Adrenal gland (tissue), 12 donors: Measurements from ENCODE around the gene STARD3NL. TPM values are rescaled to one million over a fixed set of nuclear protein-coding genes. Genes with fewer than 3 reads are reported as not detected.
"Not testable (repeated sequence)": the region's sequence is repeated elsewhere in the genome, so short reads cannot be mapped to it uniquely, and the experiment has no call there.

Experiments
- DNase-seq, 7 donors: peaks; one replicate each; pipeline ENCODE4 v3.0.0-alpha.2; 2019 to 2020
- H3K27ac ChIP-seq, 5 donors: fragments of 200-600 bp; sonication (generic) in 4 of 5; 1 replicate in 3 of 5; 2 replicates in 2 of 5; pipeline versions ENCODE4 v1.5.1 to v1.8.0; 2016 to 2020; ENCODE audit warnings: mild to moderate bottlenecking in 1 of 5
- H3K27me3 ChIP-seq: fragments of 200-600 bp; 2 replicates; pipeline ENCODE4 v1.8.0; 2021
- H3K36me3 ChIP-seq, 2 donors: fragments of 200-600 bp; replicated peaks in 1 of 2; 1 replicate in 1 of 2; 2 replicates in 1 of 2; pipeline versions ENCODE4 v1.5.1 to v1.8.0; 2018 to 2022
- H3K4me1 ChIP-seq, 2 donors: fragments of 200-600 bp; replicated peaks in 1 of 2; 1 replicate in 1 of 2; 2 replicates in 1 of 2; pipeline versions ENCODE4 v1.5.1 to v1.8.0; 2018 to 2021
- H3K4me3 ChIP-seq, 4 donors: fragments of 200-600 bp; sonication (generic) in 3 of 4; one replicate each; pipeline ENCODE4 v1.5.1; 2016 to 2018
- H3K9me3 ChIP-seq, 3 donors: fragments of 200-600 bp; sonication (generic) in 1 of 3; replicated peaks in 1 of 3; 1 replicate in 2 of 3; 2 replicates in 1 of 3; pipeline versions ENCODE4 v1.5.1 to v1.8.0; 2016 to 2021
- POLR2A ChIP-seq, 2 donors: fragments of 450-650 bp; IDR thresholded peaks; one replicate each; pipeline ENCODE4 v1.6.1; 2017; ENCODE audit warnings: antibody characterized with exemption in 2 of 2, mild to moderate bottlenecking in 2 of 2, moderate library complexity in 1 of 2
- WGBS, 4 donors: extraction: QIAGEN DNeasy Blood & Tissue Kit in 2 of 4; methylation state at CpG; one replicate each; pipeline versions ENCODE4 v1.1.5 to v1.1.7; 2013 to 2017; 5-methylcytosine and 5-hydroxymethylcytosine counted together
- intact Hi-C, 2 donors: fragments of 100-400 bp; cut with DNase I; formaldehyde crosslinking; loops; one replicate each; pipeline versions ENCODE4 v1.14.1 to v1.15.0; 2022 to 2023
- polyA plus RNA-seq, 3 donors: library from polyadenylated mRNA; stranded (reverse); fragments of 200-250 nt in 2 of 3; fragments of 350-450 nt in 1 of 3; fragmentation: Illumina TruSeq in 1 of 3; extraction: RNeasy Lipid Tissue Mini Kit (QIAGEN cat#74804) in 1 of 3; gene quantifications; one replicate each; pipeline ENCODE4 v1.2.3, GENCODE V29; 2013 to 2014
- total RNA-seq, 9 donors: library from RNA; depleted of rRNA in 4 of 9; stranded (reverse); fragments of >200 nt in 4 of 9; fragments of 120-200 nt in 1 of 9; fragmentation: NEBNext Ultra II Directional in 1 of 9; extraction: Animal tissue kit (Norgen Biotek cat#: 25700) in 1 of 9; gene quantifications; one replicate each; pipeline versions ENCODE4 v1.1.0 to v1.2.4, GENCODE V29; 2013 to 2023
- TF ChIP-seq, protein P1 (sequence below), 6 experiments: fragments of 450-650 bp in 4 of 6; fragments of 200-600 bp in 2 of 6; sonication (generic) in 1 of 6; IDR thresholded peaks; 1 replicate in 5 of 6; 2 replicates in 1 of 6; pipeline versions ENCODE4 v1.5.1 to v1.8.0; 2016 to 2021; ENCODE audit warnings: antibody characterized with exemption in 6 of 6, mild to moderate bottlenecking in 2 of 6, moderate library complexity in 1 of 6
- donor health status: healthy with polysubstance abuse.
- donor health status: Bipolar disorder and iron deficiency.
- donor health status: DM: yes; HTN: yes; CAD: no.
- donor health status: DM: no; HTN: no; CAD: no.
- donor health status: DM: no; HTN: no; CAD: no.
- donor health status: DM: yes; HTN: yes; CAD: no.

Gene STARD3NL
- total and polyA plus RNA-seq, 12 donors: 13.9 to 61.6 (median 27.6) TPM

DNA sequence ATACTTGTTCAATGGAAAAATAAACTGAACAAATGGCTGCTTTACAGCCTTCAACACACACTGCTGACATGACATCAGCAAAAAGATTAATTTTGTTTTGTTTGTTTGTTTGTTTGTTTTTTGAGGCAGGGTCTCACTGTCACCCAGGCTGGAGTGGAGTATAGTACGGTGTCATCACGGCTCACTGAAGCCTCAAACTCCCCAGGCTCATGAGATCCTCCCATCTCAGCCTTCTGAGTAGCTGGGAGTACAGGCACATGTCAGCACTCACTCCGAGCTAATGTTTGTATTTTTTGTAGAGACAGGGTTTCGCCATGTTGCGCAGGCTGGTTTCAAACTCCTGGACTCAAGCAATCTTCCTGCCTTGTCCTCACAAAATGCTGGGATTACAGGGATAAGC, 84.5 kb downstream of the STARD3NL start:
- Histone ChIP-seq H3K36me3 (no peaks in the 10 kb centered on the region), H3K27ac (no peak overlapping the region), H3K4me3 (no peak overlapping the region), H3K27me3 (no peaks in the 10 kb centered on the region), H3K9me3 (no peaks in the 10 kb centered on the region), H3K4me1 (no peaks in the 10 kb centered on the region)
- WGBS, 4 donors: 51 to 77% (median 76%) methylated on average over 5 of the region's 5 CpGs
- DNase-seq: no peak
- TF ChIP-seq, protein P1, sequence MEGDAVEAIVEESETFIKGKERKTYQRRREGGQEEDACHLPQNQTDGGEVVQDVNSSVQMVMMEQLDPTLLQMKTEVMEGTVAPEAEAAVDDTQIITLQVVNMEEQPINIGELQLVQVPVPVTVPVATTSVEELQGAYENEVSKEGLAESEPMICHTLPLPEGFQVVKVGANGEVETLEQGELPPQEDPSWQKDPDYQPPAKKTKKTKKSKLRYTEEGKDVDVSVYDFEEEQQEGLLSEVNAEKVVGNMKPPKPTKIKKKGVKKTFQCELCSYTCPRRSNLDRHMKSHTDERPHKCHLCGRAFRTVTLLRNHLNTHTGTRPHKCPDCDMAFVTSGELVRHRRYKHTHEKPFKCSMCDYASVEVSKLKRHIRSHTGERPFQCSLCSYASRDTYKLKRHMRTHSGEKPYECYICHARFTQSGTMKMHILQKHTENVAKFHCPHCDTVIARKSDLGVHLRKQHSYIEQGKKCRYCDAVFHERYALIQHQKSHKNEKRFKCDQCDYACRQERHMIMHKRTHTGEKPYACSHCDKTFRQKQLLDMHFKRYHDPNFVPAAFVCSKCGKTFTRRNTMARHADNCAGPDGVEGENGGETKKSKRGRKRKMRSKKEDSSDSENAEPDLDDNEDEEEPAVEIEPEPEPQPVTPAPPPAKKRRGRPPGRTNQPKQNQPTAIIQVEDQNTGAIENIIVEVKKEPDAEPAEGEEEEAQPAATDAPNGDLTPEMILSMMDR (IDR thresholded peaks at IDR 0.05): no peak
- no peak for TF ChIP-seq POLR2A (IDR thresholded peaks at IDR 0.05)
- intact Hi-C loops: no loop called here

DNA sequence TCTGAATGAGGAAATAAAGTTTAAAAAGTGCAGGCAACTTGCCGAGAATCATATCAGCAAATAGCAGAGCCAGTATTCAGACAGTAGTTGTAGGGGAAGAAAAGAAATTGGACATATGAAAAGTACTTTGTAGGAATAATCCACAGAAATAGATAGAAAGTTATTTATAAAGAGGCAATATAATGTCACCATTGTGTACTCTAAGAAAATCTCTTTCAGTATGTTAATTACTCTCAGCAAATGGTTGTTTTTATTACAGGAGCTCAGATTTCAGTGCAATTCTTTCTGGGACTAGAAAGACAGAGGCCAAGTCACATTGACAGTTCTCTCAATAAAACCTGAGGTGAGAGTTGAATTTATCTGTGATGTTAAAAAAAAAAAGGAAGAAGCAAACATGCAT, 85.2 kb downstream of the STARD3NL start:
- H3K4me1 ChIP-seq, H3K27me3 ChIP-seq, DNase-seq, intact Hi-C loops, H3K4me3 ChIP-seq, H3K27ac ChIP-seq, H3K36me3 ChIP-seq, H3K9me3 ChIP-seq: not testable (repeated sequence)
- 53 to 67% (median 58%) methylated on average over 1 of the region's 1 CpG for WGBS, 4 donors

DNA sequence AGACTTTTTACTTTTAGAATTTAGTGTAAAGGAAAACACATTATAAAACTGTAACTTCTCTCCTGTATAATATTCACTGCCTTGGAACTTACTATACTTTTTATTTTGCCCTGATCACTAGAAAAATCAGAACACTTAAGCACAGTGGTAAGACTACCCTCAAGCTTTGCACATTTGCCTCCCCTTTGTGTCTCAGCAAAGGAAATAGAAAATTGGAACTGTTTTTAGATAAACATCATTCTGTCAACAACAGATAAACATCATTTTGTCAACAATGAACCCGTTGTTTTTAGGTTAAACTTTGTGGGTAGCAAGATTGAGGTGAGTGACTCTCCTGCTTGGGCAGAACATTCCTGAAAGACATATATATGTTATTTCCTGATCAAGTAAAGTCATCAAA, 86.6 kb downstream of the STARD3NL start:
- H3K27me3 ChIP-seq, H3K4me3 ChIP-seq, intact Hi-C loops, DNase-seq, H3K27ac ChIP-seq, H3K36me3 ChIP-seq, H3K4me1 ChIP-seq, H3K9me3 ChIP-seq: not testable (repeated sequence)
- 16 to 42% (median 39%) methylated on average over 1 of the region's 1 CpG for WGBS, 4 donors

DNA sequence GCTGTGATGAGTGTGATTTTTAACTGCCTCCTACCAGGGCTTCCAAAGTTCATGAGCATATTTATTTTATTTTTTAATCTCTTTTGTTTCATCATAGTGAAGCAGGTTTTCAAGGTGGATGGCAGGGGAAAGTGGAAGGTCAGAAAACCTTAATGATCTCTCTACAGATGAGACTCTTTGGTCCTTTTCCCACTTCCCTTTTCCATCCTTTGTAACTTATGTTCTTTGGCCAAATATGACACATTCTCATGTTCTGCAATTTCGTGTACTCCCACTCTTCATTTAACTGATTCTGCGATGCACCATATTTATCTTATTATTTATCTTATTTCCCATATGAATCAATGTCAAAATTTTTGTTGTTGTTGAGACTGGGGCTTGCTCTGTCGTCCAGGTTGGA, 87.9 kb downstream of the STARD3NL start:
- DNase-seq, H3K36me3 ChIP-seq, H3K4me1 ChIP-seq, intact Hi-C loops, H3K4me3 ChIP-seq, H3K27ac ChIP-seq, H3K27me3 ChIP-seq, H3K9me3 ChIP-seq: not testable (repeated sequence)
- 51 to 62% (median 58%) methylated on average over 3 of the region's 3 CpGs for WGBS, 4 donors

DNA sequence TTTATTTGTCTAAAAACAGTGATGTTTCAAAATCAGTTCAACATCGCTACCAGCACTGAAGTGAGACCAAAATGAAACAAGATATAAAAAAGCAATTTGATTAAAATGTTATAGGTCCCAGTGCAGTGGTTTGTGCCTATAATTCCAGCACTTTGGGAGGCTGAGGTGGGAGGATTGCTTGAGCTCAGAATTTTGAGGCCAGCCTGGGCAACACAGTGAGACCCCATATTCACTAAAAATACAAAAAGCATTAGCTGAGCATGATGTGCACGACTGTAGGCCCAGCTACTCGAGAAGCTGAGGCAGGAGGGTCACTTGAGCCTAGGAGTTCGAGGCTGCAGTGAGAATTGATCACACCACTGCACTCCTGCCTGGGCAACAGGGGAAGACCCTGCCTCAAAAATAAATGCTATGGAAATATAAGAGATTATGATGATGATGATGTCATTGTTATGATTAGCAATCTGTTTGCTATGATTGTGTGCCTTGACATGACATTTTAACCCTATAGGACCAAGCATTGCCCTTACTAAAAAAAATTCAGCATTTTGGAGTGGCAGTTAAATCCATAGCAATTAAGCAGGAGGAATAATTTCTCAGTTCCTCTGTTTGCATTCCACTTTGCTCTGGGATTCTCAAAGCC, 91.8 kb downstream of the STARD3NL start:
- H3K27ac ChIP-seq, H3K9me3 ChIP-seq, DNase-seq, H3K4me3 ChIP-seq, H3K36me3 ChIP-seq, H3K27me3 ChIP-seq, H3K4me1 ChIP-seq, intact Hi-C loops: not testable (repeated sequence)
- WGBS, 4 donors: 65 to 87% (median 71%) methylated on average over 4 of the region's 4 CpGs

DNA sequence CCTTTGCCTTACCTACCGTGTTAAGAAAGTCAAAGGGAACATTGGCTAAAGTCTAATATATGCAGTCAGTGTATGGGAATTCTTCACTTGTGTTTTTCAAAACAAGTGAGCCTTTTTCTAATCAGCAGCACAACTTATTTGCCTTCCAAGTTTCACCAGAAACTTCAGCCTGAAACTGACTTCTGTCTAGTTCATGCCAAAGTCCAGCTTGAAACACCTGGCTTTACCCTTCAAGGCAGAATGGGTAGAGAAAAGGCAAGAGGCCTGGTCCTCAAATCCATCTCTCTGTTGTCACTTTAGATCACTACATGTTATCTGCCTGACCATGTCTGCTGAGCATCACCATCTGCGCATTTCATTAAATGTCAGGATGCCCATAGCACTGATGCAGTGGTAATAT, 92.4 kb downstream of the STARD3NL start:
- H3K9me3 ChIP-seq, H3K4me3 ChIP-seq, intact Hi-C loops, H3K27me3 ChIP-seq, H3K4me1 ChIP-seq, DNase-seq, H3K27ac ChIP-seq, H3K36me3 ChIP-seq: not testable (repeated sequence)
- WGBS, 4 donors: 72 to 100% (median 83%) methylated on average over 1 to 2 of the region's 2 CpGs

DNA sequence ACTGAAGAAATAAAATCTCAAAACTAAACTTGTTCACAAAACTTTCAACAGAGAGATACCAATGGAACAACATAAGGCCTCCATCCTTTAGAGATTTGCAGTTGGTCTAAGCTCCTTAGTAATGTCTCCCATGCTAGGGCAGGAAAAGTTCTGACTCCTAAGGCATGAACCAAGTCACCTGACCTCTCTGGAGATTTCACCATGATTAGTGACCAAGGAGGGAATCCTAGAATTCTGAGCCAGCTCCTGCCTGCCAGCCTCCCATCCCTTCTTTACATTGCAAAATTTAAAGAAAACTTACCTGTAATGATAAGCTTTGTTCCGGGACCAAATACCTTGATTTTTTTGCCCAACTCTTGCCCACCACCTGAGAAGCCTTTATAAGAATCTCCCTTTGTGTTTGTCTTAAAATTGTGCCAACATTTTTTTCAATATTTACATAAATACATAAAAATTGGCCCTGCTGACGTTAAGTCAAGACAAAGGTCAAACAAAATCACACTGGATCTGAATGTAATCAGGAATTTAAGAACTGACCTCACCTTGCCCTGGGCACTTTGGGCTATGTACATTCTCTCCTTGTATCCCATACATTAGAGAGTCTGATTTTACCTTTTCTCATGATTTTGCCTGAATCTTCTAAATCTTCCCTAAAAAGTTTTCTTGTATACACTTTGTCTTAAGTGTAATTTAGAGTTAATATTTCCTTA, 95.4 kb downstream of the STARD3NL start, which contains the start of gene TARP:
TARP (minus strand) TSS at position 351 of the 710 bp plus-strand sequence.
- intact Hi-C loops: no loop called here
- no peak for TF ChIP-seq POLR2A (IDR thresholded peaks at IDR 0.05)
- TF ChIP-seq, protein P1 (IDR thresholded peaks at IDR 0.05): no peak
- WGBS, 4 donors: 78 to 90% (median 82%) methylated on average over 2 of the region's 2 CpGs
- Histone ChIP-seq H3K27ac (no peak within 1 kb of the TSS), H3K27me3 (no peaks in the 10 kb centered on the region), H3K4me1 (no peaks in the 10 kb centered on the region), H3K9me3 (no peaks in the 10 kb centered on the region), H3K36me3 (no peaks in the 10 kb centered on the region), H3K4me3 (no peak within 1 kb of the TSS)
- no peak for DNase-seq
